ENCODE data around the gene OMG. TPM values are rescaled to one million over a fixed set of nuclear protein-coding genes. Genes with fewer than 3 reads are reported as not detected.
A peak's percentile ranks its signal among the peaks of the same experiment; 100 is the strongest.
"Not testable (repeated sequence)": the region's sequence is repeated elsewhere in the genome, so short reads cannot be mapped to it uniquely, and the experiment has no call there.

The OMG gene
- total RNA-seq, 2 donors from 2014 or later, result not detected

DNA sequence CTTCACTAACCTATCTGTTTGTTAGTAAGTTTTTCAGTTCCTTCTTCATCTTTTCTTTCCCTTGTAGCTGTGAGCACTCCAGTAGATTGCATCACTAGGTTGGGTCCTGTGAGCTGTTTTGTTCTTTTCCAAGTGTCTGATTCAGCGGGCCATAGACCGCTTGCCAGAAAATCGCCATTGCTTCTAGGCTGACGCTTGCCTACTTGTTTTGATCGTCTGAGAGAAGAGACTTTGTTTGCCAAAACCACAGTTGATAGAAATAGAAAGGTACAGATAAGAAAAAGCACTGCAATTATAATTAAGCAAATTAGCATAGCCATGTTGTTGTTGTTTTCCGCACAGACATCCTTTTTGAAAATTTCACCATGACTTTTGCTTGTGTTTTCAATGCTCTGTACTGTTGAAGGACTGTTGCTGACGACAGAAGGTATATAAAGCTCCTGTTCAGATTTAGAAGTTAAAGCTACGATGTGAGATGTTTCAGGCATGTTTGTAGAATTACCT lies 21.3 kb upstream of the OMG start:
- peaks cover 8% of the 10 kb centered on the region for H3K36me3 Mint-ChIP-seq (ENCODE audit: low read depth)
- peak overlapping the region; percentile 1 for H3K27ac Mint-ChIP-seq
- Histone ChIP-seq H3K36me3 (ENCODE audit: control insufficient read depth, insufficient read depth, low read length) (peaks cover 5% of the 10 kb centered on the region), H3K4me3 (ENCODE audit: low read length) (no peak overlapping the region), H3K4me1 (ENCODE audit: control insufficient read depth, insufficient read depth, low read length) (no peaks in the 10 kb centered on the region), H3K27ac (ENCODE audit: low read depth, low read length) (peak overlapping the region; percentile 13), H3K27me3 (ENCODE audit: control insufficient read depth, insufficient read depth, low read length, poor library complexity, severe bottlenecking) (no peaks in the 10 kb centered on the region), H3K9ac (ENCODE audit: extremely low read depth, low read length, poor library complexity, severe bottlenecking) (no peak overlapping the region), H3K9me3 (ENCODE audit: control insufficient read depth, low read length) (no peaks in the 10 kb centered on the region)
- H3K4me3 Mint-ChIP-seq, result no peak overlapping the region
- TF ChIP-seq, protein P1, sequence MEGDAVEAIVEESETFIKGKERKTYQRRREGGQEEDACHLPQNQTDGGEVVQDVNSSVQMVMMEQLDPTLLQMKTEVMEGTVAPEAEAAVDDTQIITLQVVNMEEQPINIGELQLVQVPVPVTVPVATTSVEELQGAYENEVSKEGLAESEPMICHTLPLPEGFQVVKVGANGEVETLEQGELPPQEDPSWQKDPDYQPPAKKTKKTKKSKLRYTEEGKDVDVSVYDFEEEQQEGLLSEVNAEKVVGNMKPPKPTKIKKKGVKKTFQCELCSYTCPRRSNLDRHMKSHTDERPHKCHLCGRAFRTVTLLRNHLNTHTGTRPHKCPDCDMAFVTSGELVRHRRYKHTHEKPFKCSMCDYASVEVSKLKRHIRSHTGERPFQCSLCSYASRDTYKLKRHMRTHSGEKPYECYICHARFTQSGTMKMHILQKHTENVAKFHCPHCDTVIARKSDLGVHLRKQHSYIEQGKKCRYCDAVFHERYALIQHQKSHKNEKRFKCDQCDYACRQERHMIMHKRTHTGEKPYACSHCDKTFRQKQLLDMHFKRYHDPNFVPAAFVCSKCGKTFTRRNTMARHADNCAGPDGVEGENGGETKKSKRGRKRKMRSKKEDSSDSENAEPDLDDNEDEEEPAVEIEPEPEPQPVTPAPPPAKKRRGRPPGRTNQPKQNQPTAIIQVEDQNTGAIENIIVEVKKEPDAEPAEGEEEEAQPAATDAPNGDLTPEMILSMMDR (conservative IDR thresholded peaks at IDR 0.05), result no peak
- no peak for DNase-seq
- 87 to 88% methylated on average over 7 to 8 of the region's 8 CpGs for WGBS, 2 experiments (ENCODE audit: insufficient coverage in 1 of 2, insufficient read length in 1 of 2)
- H3K4me1 Mint-ChIP-seq, result peaks cover 3% of the 10 kb centered on the region
- H3K9me3 Mint-ChIP-seq, result no peaks in the 10 kb centered on the region
- H3K27me3 Mint-ChIP-seq (ENCODE audit: insufficient read depth), result no peaks in the 10 kb centered on the region

DNA sequence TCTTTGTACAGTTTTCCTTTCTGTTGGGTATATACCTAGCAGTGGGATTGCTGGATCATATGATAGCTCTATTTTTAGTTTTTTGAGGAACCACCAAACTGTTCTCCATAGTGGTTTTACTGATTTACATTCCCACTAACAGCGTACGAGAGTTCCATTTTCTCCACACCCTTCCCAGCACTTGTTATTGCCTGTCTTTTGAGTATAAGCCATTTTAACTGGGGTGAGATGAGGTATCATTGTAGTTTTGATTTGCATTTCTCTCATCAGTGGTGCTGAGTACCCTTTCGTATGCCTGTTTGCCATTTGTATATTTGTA lies 17.7 kb upstream of the OMG start:
- Mint-ChIP-seq H3K4me3 (no peak overlapping the region), H3K9me3 (no peaks in the 10 kb centered on the region), H3K27me3 (ENCODE audit: insufficient read depth) (no peaks in the 10 kb centered on the region), H3K36me3 (ENCODE audit: low read depth) (peaks cover 2% of the 10 kb centered on the region), H3K27ac (no peak overlapping the region), H3K4me1 (peaks cover 3% of the 10 kb centered on the region)
- no peak for DNase-seq
- Histone ChIP-seq H3K9me3 (ENCODE audit: control insufficient read depth, low read length) (no peaks in the 10 kb centered on the region), H3K4me3 (ENCODE audit: low read length) (no peak overlapping the region), H3K4me1 (ENCODE audit: control insufficient read depth, insufficient read depth, low read length) (no peaks in the 10 kb centered on the region), H3K27ac (ENCODE audit: low read depth, low read length) (no peak overlapping the region), H3K9ac (ENCODE audit: extremely low read depth, low read length, poor library complexity, severe bottlenecking) (no peak overlapping the region), H3K36me3 (ENCODE audit: control insufficient read depth, insufficient read depth, low read length) (peaks cover 4% of the 10 kb centered on the region), H3K27me3 (ENCODE audit: control insufficient read depth, insufficient read depth, low read length, poor library complexity, severe bottlenecking) (no peaks in the 10 kb centered on the region)
- WGBS, 2 experiments (ENCODE audit: insufficient coverage in 1 of 2, insufficient read length in 1 of 2), result 100% methylated on average over 3 of the region's 3 CpGs; no CpG with 5 or more reads in 1 of the 2 experiments
- TF ChIP-seq, protein P1 (conservative IDR thresholded peaks at IDR 0.05), result no peak

DNA sequence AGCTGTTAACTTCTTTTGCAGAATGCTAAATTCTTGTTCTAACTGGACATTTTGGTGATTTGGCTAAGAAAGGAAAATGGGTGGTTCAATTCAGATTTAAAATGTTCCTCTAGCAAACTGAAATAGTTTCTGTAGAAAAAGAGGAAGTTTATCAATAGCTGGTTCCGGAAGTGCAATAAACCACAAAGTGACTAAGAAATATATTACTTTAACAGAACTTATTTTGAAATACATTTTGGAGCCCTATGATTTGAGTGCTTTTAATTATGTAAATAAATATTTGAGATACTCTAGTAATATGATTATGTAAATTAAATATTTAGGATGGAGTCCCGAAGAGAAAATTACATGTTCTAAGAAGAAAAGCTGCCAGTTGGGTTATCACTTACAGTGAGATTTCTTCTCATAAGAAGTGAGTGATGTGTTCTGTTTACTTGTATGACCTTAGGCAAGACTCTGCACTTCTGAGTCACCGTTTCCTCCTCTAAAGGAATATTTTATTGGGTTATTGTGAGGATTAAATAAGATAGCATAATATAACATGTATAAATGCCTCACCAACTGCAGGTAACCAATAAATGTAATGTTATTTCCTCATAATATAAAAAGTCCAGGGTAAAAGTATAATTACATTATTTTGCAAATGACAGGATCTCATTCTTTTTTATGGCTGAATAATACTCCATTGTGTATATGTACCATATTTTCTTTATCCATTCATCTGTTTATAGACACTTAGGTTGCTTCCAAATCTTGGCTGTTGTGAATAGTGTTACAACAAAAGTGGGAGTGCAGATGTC lies 17.1 kb upstream of the OMG start, which contains the start of gene EVI2B:
Gene EVI2B (minus strand): TSS at position 73 of the 800 bp plus-strand sequence. CDS start 8,445 bp downstream, outside the sequence.
- H3K4me3 ChIP-seq (ENCODE audit: low read length), result no peak within 1 kb of the TSS
- H3K9ac ChIP-seq (ENCODE audit: extremely low read depth, low read length, poor library complexity, severe bottlenecking), result no peak within 1 kb of the TSS
- Mint-ChIP-seq H3K27me3 (ENCODE audit: insufficient read depth) (no peaks in the 10 kb centered on the region), H3K36me3 (ENCODE audit: low read depth) (peaks cover 2% of the 10 kb centered on the region), H3K9me3 (no peaks in the 10 kb centered on the region), H3K4me3 (no peak within 1 kb of the TSS), H3K4me1 (peaks cover 3% of the 10 kb centered on the region), H3K27ac (no peak within 1 kb of the TSS)
- peaks cover 4% of the 10 kb centered on the region for H3K36me3 ChIP-seq (ENCODE audit: control insufficient read depth, insufficient read depth, low read length)
- no peaks in the 10 kb centered on the region for H3K4me1 ChIP-seq (ENCODE audit: control insufficient read depth, insufficient read depth, low read length)
- 100% methylated on average over 2 of the region's 3 CpGs; no CpG with 5 or more reads in 1 of the 2 experiments for WGBS, 2 experiments (ENCODE audit: insufficient coverage in 1 of 2, insufficient read length in 1 of 2)
- H3K9me3 ChIP-seq (ENCODE audit: control insufficient read depth, low read length), result no peaks in the 10 kb centered on the region
- H3K27ac ChIP-seq (ENCODE audit: low read depth, low read length), result no peak within 1 kb of the TSS
- H3K27me3 ChIP-seq (ENCODE audit: control insufficient read depth, insufficient read depth, low read length, poor library complexity, severe bottlenecking), result no peaks in the 10 kb centered on the region
- DNase-seq, result no peak
- TF ChIP-seq, protein P1 (conservative IDR thresholded peaks at IDR 0.05), result no peak

DNA sequence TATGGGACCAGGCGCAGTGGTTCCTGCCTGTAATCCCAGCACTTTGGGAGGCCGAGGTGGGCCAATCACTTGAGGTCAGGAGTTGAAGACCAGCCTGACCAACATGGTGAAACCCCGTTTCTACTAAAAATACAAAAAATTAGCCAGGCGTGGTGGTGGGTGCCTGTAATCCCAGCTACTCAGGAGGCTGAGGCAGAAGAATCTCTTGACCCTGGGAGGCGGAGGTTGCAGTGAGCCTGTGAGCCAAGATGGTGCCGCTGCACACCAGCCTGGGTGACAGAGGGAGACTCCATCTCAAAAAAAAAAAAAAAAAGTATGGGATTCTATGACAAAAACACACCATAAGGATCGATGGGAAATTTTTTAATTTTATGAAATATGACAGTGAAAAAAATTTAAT lies 15.2 kb upstream of the OMG start:
- not testable (repeated sequence) for H3K4me1 Mint-ChIP-seq; H3K4me3 ChIP-seq (ENCODE audit: low read length); H3K27me3 Mint-ChIP-seq (ENCODE audit: insufficient read depth); H3K36me3 Mint-ChIP-seq (ENCODE audit: low read depth); H3K4me1 ChIP-seq (ENCODE audit: control insufficient read depth, insufficient read depth, low read length); H3K9me3 Mint-ChIP-seq; H3K9ac ChIP-seq (ENCODE audit: extremely low read depth, low read length, poor library complexity, severe bottlenecking); DNase-seq; H3K9me3 ChIP-seq (ENCODE audit: control insufficient read depth, low read length); H3K27ac ChIP-seq (ENCODE audit: low read depth, low read length); H3K4me3 Mint-ChIP-seq; H3K27me3 ChIP-seq (ENCODE audit: control insufficient read depth, insufficient read depth, low read length, poor library complexity, severe bottlenecking); H3K36me3 ChIP-seq (ENCODE audit: control insufficient read depth, insufficient read depth, low read length); H3K27ac Mint-ChIP-seq
- WGBS, 2 experiments (ENCODE audit: insufficient coverage in 1 of 2, insufficient read length in 1 of 2), result 97 to 100% methylated on average over 2 to 6 of the region's 7 CpGs
